GM21717 (cell line): ENCODE data around the gene APOL1.
"Not testable (repeated sequence)": the region's sequence is repeated elsewhere in the genome, so short reads cannot be mapped to it uniquely, and the experiment has no call there.

Experiments
- ATAC-seq: cut with Tn5 transposase; IDR thresholded peaks from one replicate; pipeline ENCODE4 v1.9.1; 2021; ENCODE audit warnings: mild to moderate bottlenecking, moderate library complexity; ENCODE audit not compliant: unreplicated experiment

The APOL1 gene

GRCh38 chr22:36225333-36225922, 27.5 kb upstream of the APOL1 start:
- ATAC-seq = no peak

GRCh38 chr22:36226189-36226588, 26.7 kb upstream of the APOL1 start:
- no peak for ATAC-seq

- ATAC-seq = no peak
Observed at GRCh38 chr22:36227396-36227795, 25.5 kb upstream of the APOL1 start.

- no peak for ATAC-seq
Observed at GRCh38 chr22:36227806-36228205, 25.1 kb upstream of the APOL1 start.

- not testable (repeated sequence) for ATAC-seq
Observed at GRCh38 chr22:36228369-36228768, 24.6 kb upstream of the APOL1 start.

GRCh38 chr22:36228944-36229343, 24.0 kb upstream of the APOL1 start:
- no peak for ATAC-seq

GRCh38 chr22:36229649-36230048, 23.3 kb upstream of the APOL1 start:
- not testable (repeated sequence) for ATAC-seq

GRCh38 chr22:36231051-36231450, 21.9 kb upstream of the APOL1 start:
- not testable (repeated sequence) for ATAC-seq

- no peak for ATAC-seq
Observed at GRCh38 chr22:36232715-36233401, 20.1 kb upstream of the APOL1 start.

GRCh38 chr22:36233796-36234195, 19.1 kb upstream of the APOL1 start:
- ATAC-seq = no peak

- ATAC-seq = no peak
Observed at GRCh38 chr22:36234213-36234612, 18.7 kb upstream of the APOL1 start.

- no peak for ATAC-seq
Observed at GRCh38 chr22:36234919-36235318, 18.0 kb upstream of the APOL1 start.

GRCh38 chr22:36235585-36235984, 17.3 kb upstream of the APOL1 start:
- no peak for ATAC-seq

GRCh38 chr22:36236388-36237319, 16.3 kb upstream of the APOL1 start:
- no peak for ATAC-seq

GRCh38 chr22:36237462-36238372, 15.2 kb upstream of the APOL1 start:
- ATAC-seq = no peak

- ATAC-seq = no peak
Observed at GRCh38 chr22:36238373-36239149, 14.4 kb upstream of the APOL1 start.

- no peak for ATAC-seq
Observed at GRCh38 chr22:36239150-36239400, 13.9 kb upstream of the APOL1 start.

- peak; percentile 87 for ATAC-seq
Observed at GRCh38 chr22:36239401-36240171, 13.3 kb upstream of the APOL1 start, which contains the start of gene APOL2. Gene APOL2, minus strand, starts transcription at chr22:36239527. Its CDS starts 6,365 bp downstream, at chr22:36233162.

- no peak for ATAC-seq
Observed at GRCh38 chr22:36243986-36244385, 8.9 kb upstream of the APOL1 start.
